NCI-H2196 treated with DMSO at 0.1 percent for 48 hours (cell line): ENCODE measurements around the gene TBL1XR1.

ENCODE experiments used
- DNase-seq: peaks from one replicate; lab custom pipeline; 2025; ENCODE audit not compliant: unreplicated experiment; lab: John Stamatoyannopoulos, UW

TBL1XR1 gene

GRCh38 chr3:177068967-177069366 lies 128.3 kb downstream of the TBL1XR1 start:
- no peak for DNase-seq

GRCh38 chr3:177066068-177066467 lies 131.2 kb downstream of the TBL1XR1 start:
- no peak for DNase-seq

DNA sequence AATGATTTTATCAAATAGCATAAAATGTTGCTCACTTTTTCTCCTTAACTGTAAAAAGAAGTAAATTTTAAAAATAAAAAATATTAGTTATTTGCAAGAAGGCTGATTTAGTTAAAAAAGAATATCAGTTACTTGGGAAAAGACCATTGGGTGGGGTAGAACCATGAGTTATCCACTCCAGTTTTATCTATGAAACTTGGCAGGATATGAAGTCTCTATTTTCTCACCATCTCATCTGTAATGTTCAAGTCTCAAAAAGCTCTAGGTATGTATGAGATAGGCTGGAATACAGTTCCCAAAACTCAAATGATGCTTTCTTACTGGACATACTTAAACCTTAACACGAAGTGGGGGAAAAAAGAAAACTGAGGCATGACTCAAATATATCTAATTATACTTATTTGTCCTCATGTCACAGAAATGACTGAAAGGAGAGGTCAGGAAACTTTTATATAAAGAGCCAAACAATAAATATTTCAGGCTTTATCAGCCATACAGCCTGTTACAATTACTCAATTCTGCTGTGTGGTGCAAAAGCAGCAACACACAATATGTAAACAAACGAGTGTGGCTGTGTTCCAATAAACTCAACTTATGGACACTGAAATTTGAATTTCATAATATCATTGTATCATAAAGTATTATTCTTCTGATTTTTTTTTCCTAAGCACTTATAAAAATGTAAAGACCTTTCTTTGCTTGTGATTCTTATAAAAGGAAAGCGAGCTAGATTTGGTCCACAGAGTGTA lies 131.8 kb downstream of the TBL1XR1 start:
- no peak for DNase-seq

- DNase-seq: no peak
Measured at GRCh38 chr3:177062052-177062732, 135.1 kb downstream of the TBL1XR1 start.

DNA sequence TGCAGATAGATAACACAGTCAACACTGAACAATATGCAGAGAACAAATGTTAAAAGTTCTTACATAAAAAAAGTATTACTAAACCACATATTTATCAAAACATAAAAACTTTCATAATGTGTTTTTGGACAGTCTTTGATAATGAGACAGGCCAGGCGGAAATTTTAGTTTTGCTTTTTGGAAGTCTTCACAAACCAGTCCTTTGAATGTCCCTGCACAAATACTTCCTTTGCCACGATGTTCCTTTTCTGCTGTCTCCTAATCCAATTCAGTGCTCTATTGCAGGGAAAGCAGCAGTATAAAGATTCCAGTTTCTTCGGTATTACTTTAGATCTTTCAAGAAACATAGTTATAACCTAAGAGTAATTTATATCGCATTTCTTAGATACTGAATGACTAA lies 135.9 kb downstream of the TBL1XR1 start:
- DNase-seq: no peak

GRCh38 chr3:177060492-177060891 lies 136.8 kb downstream of the TBL1XR1 start:
- DNase-seq: no peak

DNA sequence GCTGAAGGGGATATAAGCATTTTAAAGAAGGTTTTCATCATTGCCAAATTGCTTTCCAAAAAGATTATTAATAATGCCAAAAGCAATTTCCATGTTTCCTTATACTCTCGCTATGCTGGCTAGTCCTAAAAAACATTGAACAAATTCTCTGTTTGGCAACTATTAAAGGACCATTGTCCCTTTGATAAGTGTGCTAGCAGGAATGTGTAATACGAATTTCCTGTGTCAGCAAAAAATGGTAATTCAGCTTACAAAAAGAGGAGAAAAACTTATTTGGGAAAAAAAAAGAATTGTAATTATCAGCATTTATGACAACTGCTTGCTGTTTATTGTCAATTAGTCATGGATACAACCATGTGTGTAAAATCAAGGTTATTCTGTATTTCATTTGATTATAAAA lies 138.6 kb downstream of the TBL1XR1 start:
- no peak for DNase-seq

- no peak for DNase-seq
Measured at GRCh38 chr3:177057768-177058167, 139.5 kb downstream of the TBL1XR1 start.

- no peak for DNase-seq
Measured at GRCh38 chr3:177056927-177057326, 140.4 kb downstream of the TBL1XR1 start.

- no peak for DNase-seq
Measured at GRCh38 chr3:177055605-177056571, 141.4 kb downstream of the TBL1XR1 start.

DNA sequence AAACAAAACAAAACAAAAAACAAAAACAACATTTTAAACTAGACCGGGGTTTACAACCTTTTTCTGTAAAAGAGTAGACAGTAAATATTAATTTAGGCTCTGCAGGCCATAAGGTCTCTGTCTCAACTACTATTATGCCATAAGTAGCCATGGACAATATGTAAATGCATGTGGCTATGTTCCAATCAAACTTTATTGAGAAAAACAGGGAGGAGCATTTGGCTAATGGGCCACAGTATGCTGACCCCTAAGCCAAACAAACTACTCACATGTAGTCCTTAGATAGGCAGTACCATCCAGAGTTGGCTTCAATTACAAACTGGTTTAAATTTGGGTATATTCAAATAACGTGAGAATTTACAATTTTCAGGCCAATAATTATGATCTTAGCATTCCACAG lies 144.2 kb downstream of the TBL1XR1 start:
- DNase-seq: no peak

DNA sequence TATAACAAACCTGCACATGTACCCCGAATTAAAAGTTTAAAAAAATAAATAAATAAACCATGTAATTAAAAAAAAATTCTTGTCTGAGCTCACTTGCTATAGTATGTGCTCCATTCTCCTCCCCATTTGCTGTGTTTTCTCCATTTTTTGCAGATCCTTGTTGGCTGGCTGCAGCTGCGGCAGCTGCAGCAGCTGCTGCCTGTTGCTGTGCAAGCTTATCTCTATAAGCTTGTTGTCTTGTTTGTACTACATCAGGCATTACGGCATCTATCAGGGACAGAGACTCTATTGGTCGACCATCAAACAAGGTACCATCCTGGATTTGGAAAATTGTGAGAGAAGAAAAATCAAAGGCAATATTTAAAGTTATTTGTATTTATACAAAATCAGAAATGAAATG lies 145.9 kb downstream of the TBL1XR1 start:
- peak; percentile 56 for DNase-seq

GRCh38 chr3:177050501-177051237 lies 146.6 kb downstream of the TBL1XR1 start:
- peak; percentile 64 for DNase-seq

DNA sequence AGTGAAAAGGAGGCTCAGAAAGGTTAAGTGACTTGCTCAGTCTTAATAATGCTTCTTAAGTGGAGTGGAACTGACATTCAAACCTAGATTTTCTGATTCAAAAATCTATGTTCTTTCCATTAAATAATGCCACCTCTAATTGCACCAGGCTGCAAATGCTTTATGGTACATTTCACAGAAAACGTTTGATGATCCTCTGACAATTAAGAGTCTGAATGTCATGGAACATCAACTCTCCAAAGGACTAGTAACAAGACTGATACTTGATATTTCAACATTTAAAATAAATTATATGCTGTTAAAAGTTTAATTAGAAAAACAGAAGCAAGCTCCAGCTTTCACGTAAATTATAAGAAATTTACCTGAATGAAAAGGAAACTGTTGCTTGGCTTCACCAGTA lies 151.5 kb downstream of the TBL1XR1 start:
- no peak for DNase-seq

GRCh38 chr3:177045222-177045621 lies 152.1 kb downstream of the TBL1XR1 start:
- no peak for DNase-seq

- no peak for DNase-seq
Measured at GRCh38 chr3:177041730-177042551, 155.3 kb downstream of the TBL1XR1 start.

DNA sequence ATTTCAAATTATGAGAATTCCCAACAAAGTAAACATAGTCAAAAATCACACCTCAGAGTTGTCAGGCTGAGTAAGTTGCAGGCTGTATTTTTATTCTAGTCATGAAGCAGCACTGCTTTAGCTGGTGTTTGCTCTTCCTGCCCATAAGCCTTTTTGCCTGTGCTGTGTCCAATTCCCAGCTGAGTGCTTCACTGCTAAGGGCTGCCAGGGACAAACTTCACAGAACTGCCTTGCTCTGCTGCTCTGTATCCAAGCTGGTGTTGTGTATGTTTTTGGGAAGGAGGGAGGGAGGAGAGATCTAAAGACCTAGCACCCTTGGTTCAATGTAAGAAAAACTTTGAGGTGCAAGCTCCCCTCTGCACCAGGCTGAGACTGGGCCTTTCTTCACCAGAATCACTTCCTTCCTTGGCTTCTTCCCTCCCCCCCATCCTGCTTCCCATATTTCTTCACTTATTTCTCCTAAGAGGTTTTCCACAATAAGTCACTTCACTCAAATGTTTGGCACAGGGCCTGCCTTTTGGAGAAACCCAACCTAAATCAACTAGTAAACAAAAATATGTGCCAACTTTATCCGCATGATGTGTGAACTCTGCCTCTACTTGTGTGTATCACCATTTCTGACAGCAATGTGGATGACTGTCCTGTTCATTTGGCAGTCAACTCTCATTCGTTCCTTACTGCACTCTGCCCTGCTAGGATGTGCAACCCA lies 156.1 kb downstream of the TBL1XR1 start:
- DNase-seq: peak; percentile 47

- DNase-seq: no peak
Measured at GRCh38 chr3:177039490-177040274, 157.6 kb downstream of the TBL1XR1 start.

- DNase-seq: no peak
Measured at GRCh38 chr3:177037241-177037640, 160.0 kb downstream of the TBL1XR1 start.
